ENCODE data around the gene DCAF5. TPM values are rescaled to one million over a fixed set of nuclear protein-coding genes. Genes with fewer than 3 reads are reported as not detected.
A peak's percentile ranks its signal among the peaks of the same experiment; 100 is the strongest.
"Not testable (repeated sequence)": the region's sequence is repeated elsewhere in the genome, so short reads cannot be mapped to it uniquely, and the experiment has no call there.

DCAF5 gene
- total RNA-seq, 1 donor from 2014 or later = 67.8 TPM

DNA sequence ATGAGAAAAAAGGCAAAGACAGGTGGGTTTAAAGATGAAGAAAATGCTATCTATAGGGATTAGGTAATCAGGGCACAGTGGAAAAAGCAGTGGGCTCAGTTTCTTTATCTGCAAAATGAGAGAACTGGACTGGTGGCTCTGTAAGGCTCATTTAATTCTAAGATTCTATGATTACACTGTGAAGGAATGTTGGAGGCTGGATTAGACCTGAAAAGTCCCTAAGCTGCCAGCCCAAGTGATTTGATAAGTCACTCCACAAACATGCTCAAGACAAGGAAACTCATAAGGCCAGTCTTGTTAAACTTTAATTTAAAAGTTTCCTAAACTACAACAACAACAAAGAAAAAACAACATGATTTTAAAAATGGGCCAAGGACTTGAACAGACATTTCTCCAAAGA, 75.1 kb downstream of the DCAF5 start:
- TF ChIP-seq, protein P1, sequence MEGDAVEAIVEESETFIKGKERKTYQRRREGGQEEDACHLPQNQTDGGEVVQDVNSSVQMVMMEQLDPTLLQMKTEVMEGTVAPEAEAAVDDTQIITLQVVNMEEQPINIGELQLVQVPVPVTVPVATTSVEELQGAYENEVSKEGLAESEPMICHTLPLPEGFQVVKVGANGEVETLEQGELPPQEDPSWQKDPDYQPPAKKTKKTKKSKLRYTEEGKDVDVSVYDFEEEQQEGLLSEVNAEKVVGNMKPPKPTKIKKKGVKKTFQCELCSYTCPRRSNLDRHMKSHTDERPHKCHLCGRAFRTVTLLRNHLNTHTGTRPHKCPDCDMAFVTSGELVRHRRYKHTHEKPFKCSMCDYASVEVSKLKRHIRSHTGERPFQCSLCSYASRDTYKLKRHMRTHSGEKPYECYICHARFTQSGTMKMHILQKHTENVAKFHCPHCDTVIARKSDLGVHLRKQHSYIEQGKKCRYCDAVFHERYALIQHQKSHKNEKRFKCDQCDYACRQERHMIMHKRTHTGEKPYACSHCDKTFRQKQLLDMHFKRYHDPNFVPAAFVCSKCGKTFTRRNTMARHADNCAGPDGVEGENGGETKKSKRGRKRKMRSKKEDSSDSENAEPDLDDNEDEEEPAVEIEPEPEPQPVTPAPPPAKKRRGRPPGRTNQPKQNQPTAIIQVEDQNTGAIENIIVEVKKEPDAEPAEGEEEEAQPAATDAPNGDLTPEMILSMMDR (IDR thresholded peaks at IDR 0.05) = no peak
- peak in 1 of 2 donors; percentile 79 for DNase-seq (ENCODE audit: low spot score in 2 of 2)
- no peaks in the 10 kb centered on the region for H3K27me3 ChIP-seq
- peak overlapping the region; percentile 90 to 95 for H3K27ac ChIP-seq
- no peaks in the 10 kb centered on the region for H3K9me3 ChIP-seq
- no peak overlapping the region for H3K4me3 ChIP-seq
- peaks cover 9 to 30% of the 10 kb centered on the region in 2 donors for H3K4me1 ChIP-seq
- peaks cover 8 to 13% of the 10 kb centered on the region in 2 donors for H3K36me3 ChIP-seq
- intact Hi-C loops (cut with DNase I) = loop anchor here (2.0 kb wide), 2 partner anchors 21 to 31 kb away; no protein-coding TSS in a partner anchor

DNA sequence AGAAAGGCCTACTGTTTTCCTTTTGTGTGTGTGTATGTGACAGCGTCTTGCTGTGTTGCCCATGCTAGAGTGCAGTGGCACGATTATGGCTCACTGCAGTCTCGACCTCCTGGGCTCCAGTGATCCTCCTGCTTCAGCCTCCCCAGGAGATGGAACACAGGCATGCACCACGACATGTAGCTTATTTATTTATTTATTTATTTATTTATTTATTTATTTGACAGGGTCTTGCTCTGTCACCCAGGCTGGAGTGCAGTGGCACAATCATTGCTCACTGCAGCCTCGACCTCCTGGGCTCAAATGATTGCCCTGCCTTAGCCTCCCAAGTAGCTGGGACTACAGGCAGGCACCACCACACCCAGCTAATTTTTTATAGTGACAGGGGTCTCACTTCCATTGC, 75.7 kb downstream of the DCAF5 start:
- Histone ChIP-seq H3K27ac (peak overlapping the region; percentile 90 to 95), H3K4me1 (peaks cover 9 to 31% of the 10 kb centered on the region in 2 donors), H3K36me3 (peaks cover 8 to 11% of the 10 kb centered on the region in 2 donors)
- not testable (repeated sequence) for H3K4me3 ChIP-seq; H3K9me3 ChIP-seq; DNase-seq (ENCODE audit: low spot score in 2 of 2); H3K27me3 ChIP-seq
- intact Hi-C loops (cut with DNase I) = loop anchor here (2.0 kb wide), 1 partner anchor 20 kb away; no protein-coding TSS in a partner anchor

DNA sequence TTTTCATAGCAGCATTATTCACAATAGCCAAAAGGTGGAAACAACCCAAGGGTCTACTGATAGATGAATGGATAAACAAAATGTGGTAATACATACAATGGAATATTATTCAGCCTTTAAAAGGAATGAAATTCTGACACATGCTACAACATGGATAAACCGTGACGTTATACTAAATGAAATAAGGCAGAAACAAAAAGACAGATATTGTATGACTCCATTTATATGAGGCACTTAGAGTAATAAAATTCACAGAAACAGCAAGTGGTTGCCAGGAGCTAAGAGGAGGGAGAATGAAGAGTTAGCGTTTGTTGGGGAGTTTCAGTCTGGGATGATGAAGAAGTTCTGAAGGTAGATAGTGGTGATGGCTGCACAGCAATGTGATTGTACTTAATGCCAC, 76.6 kb downstream of the DCAF5 start:
- TF ChIP-seq, protein P1 (IDR thresholded peaks at IDR 0.05) = no peak
- no peak for DNase-seq (ENCODE audit: low spot score in 2 of 2)
- Histone ChIP-seq H3K9me3 (no peaks in the 10 kb centered on the region), H3K4me3 (no peak overlapping the region), H3K36me3 (peaks cover 8 to 10% of the 10 kb centered on the region in 2 donors), H3K27me3 (no peaks in the 10 kb centered on the region), H3K4me1 (peaks cover 9 to 31% of the 10 kb centered on the region in 2 donors), H3K27ac (peak overlapping the region; percentile 90 to 95)
- intact Hi-C loops (cut with DNase I) = loop anchor here (2.0 kb wide), 1 partner anchor 20 kb away; no protein-coding TSS in a partner anchor

DNA sequence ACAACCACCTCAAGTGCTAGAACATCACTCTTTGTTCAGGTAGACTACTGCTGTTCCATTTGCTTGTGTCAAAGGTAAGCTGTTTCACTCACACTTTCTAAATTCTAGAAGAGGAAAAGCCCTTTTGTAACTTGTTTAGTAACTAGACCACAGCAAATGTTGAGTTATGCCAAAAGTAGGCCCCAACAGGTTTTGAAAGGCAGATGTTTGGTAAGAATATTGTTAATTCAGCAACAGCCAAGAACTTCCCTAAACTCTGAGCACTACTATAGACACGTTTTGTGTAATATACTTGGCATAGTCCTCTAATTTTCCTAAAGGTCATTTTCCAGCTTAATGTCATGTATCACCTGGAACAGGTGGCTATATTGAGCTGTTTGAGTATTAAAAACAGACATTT, 79.0 kb downstream of the DCAF5 start:
- Histone ChIP-seq H3K36me3 (peaks cover 10 to 12% of the 10 kb centered on the region in 2 donors), H3K4me1 (peaks cover 15 to 30% of the 10 kb centered on the region in 2 donors), H3K4me3 (no peak overlapping the region), H3K9me3 (no peaks in the 10 kb centered on the region), H3K27me3 (no peaks in the 10 kb centered on the region), H3K27ac (peak overlapping the region; percentile 57 to 62)
- no peak for DNase-seq (ENCODE audit: low spot score in 2 of 2)
- intact Hi-C loops (cut with DNase I) = no loop called here
- TF ChIP-seq, protein P1 (IDR thresholded peaks at IDR 0.05) = no peak

DNA sequence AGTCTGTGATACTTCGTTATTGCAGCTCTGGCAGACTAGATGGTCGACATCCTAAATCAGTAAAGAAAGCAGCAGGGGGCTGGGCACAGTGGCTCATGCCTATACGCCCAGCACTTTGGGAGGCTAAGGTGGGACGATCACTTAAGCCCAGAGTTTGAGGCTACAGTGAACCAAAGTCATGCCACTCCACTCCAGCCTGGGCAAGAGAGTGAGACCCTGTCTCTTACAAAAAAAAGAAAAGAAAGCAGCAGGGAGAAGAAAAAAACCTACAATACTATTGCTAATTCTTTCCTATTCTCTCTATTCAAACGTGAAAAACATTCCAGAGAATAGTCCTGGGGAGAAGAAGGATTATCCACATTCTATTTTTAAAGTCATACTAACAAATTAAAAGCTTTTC, 79.5 kb downstream of the DCAF5 start:
- TF ChIP-seq, protein P1 (IDR thresholded peaks at IDR 0.05) = no peak
- no peak overlapping the region for H3K4me3 ChIP-seq
- H3K27me3 ChIP-seq = no peaks in the 10 kb centered on the region
- H3K9me3 ChIP-seq = no peaks in the 10 kb centered on the region
- H3K36me3 ChIP-seq = peaks cover 10 to 12% of the 10 kb centered on the region in 2 donors
- intact Hi-C loops (cut with DNase I) = no loop called here
- H3K4me1 ChIP-seq = peaks cover 13 to 28% of the 10 kb centered on the region in 2 donors
- DNase-seq (ENCODE audit: low spot score in 2 of 2) = no peak
- H3K27ac ChIP-seq = peak overlapping the region in 1 of 2 donors; percentile 62

DNA sequence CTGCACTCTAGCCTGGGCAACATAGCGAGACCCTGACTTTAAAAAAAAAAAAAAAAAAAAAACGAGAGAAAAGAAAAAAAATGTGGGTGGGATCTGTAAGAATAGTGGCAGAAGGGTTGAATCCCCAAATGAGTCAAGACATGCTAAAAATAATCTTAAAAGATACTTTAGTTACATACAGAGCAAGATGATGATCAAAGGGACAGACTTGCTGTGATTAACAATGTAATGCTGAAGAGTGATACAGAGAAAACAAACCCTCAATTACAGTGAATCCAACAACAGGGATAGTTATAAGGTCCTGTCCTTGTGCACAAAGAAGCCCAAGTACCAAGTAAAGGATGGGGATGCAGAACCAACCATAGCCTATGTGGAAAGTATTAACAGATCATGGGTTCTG, 80.3 kb downstream of the DCAF5 start:
- DNase-seq (ENCODE audit: low spot score in 2 of 2) = no peak
- TF ChIP-seq, protein P1 (IDR thresholded peaks at IDR 0.05) = no peak
- Histone ChIP-seq H3K27me3 (no peaks in the 10 kb centered on the region), H3K9me3 (no peaks in the 10 kb centered on the region), H3K36me3 (peaks cover 10 to 12% of the 10 kb centered on the region in 2 donors), H3K27ac (peak overlapping the region in 1 of 2 donors; percentile 62), H3K4me3 (no peak overlapping the region), H3K4me1 (peaks cover 12 to 25% of the 10 kb centered on the region in 2 donors)
- intact Hi-C loops (cut with DNase I) = no loop called here
